ENCODE results near the gene TCL1A. TPM values are rescaled to one million over a fixed set of nuclear protein-coding genes. Genes with fewer than 3 reads are reported as not detected.

The TCL1A gene
- total RNA-seq, 1 experiment from 2014 or later = 1.1 TPM

DNA sequence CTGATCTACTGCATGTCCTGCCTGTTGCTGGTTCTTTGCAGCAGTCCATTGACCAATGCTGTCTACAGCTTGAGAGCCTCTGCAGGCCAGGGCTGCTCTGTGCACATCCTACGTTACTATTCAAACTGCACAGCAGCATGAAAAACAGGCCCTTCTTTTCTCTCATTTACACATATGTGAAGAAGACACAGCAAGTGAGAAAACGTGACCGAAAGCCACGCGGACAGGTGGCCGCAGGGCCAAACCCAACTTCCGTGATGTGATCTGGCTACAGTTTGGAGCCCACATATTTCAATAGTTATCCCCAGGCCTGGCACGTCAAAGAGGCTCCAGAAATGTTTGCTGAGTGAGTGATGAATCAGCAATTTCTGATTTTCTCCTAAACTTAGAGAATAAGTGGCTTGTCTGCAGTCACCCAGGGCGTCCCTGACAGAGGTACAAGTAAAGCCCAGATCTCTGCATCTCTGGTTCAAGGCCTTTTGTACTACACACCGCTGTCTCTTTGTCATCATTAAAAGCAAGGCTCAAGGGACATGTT, 45.6 kb downstream of the TCL1A start:
- Mint-ChIP-seq H3K4me3 (no peak overlapping the region), H3K9me3 (no peaks in the 10 kb centered on the region), H3K36me3 (no peaks in the 10 kb centered on the region), H3K27me3 (ENCODE audit: low read depth) (peaks cover 38% of the 10 kb centered on the region), H3K27ac (no peak overlapping the region), H3K4me1 (peaks cover 22% of the 10 kb centered on the region)
- ChIA-PET CTCF (interaction anchor here (1.9 to 3.4 kb wide), 3 partner anchors 13 to 102 kb away, joined by 6 to 16 read pairs (median 6); no protein-coding TSS in a partner anchor), POLR2A (no interaction called here)
- DNase-seq (ENCODE audit: low spot score) (no peak), ATAC-seq (no peak)
- TF ChIP-seq, protein P1, sequence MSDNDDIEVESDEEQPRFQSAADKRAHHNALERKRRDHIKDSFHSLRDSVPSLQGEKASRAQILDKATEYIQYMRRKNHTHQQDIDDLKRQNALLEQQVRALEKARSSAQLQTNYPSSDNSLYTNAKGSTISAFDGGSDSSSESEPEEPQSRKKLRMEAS (CRISPR knock-in tag; IDR thresholded peaks at IDR 0.05) = no peak
- TF ChIP-seq RORB (CRISPR knock-in tag; IDR thresholded peaks at IDR 0.05) = no peak
- no peak for TF ChIP-seq GTF2I (CRISPR knock-in tag; conservative IDR thresholded peaks at IDR 0.05)
- no peak for TF ChIP-seq FOXJ3 (CRISPR knock-in tag; IDR thresholded peaks at IDR 0.05; ENCODE audit: borderline replicate concordance)
- TF ChIP-seq ZNF138 (CRISPR knock-in tag; conservative IDR thresholded peaks at IDR 0.05) = no peak
- TF ChIP-seq NR3C1 (CRISPR knock-in tag; conservative IDR thresholded peaks at IDR 0.05; ENCODE audit: low read depth) = no peak
- TF ChIP-seq, protein P2, sequence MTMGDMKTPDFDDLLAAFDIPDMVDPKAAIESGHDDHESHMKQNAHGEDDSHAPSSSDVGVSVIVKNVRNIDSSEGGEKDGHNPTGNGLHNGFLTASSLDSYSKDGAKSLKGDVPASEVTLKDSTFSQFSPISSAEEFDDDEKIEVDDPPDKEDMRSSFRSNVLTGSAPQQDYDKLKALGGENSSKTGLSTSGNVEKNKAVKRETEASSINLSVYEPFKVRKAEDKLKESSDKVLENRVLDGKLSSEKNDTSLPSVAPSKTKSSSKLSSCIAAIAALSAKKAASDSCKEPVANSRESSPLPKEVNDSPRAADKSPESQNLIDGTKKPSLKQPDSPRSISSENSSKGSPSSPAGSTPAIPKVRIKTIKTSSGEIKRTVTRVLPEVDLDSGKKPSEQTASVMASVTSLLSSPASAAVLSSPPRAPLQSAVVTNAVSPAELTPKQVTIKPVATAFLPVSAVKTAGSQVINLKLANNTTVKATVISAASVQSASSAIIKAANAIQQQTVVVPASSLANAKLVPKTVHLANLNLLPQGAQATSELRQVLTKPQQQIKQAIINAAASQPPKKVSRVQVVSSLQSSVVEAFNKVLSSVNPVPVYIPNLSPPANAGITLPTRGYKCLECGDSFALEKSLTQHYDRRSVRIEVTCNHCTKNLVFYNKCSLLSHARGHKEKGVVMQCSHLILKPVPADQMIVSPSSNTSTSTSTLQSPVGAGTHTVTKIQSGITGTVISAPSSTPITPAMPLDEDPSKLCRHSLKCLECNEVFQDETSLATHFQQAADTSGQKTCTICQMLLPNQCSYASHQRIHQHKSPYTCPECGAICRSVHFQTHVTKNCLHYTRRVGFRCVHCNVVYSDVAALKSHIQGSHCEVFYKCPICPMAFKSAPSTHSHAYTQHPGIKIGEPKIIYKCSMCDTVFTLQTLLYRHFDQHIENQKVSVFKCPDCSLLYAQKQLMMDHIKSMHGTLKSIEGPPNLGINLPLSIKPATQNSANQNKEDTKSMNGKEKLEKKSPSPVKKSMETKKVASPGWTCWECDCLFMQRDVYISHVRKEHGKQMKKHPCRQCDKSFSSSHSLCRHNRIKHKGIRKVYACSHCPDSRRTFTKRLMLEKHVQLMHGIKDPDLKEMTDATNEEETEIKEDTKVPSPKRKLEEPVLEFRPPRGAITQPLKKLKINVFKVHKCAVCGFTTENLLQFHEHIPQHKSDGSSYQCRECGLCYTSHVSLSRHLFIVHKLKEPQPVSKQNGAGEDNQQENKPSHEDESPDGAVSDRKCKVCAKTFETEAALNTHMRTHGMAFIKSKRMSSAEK (CRISPR knock-in tag; IDR thresholded peaks at IDR 0.05; ENCODE audit: borderline replicate concordance) = no peak
- no peak for TF ChIP-seq TEAD4 (CRISPR knock-in tag; IDR thresholded peaks at IDR 0.05)
- TF ChIP-seq, protein P3, sequence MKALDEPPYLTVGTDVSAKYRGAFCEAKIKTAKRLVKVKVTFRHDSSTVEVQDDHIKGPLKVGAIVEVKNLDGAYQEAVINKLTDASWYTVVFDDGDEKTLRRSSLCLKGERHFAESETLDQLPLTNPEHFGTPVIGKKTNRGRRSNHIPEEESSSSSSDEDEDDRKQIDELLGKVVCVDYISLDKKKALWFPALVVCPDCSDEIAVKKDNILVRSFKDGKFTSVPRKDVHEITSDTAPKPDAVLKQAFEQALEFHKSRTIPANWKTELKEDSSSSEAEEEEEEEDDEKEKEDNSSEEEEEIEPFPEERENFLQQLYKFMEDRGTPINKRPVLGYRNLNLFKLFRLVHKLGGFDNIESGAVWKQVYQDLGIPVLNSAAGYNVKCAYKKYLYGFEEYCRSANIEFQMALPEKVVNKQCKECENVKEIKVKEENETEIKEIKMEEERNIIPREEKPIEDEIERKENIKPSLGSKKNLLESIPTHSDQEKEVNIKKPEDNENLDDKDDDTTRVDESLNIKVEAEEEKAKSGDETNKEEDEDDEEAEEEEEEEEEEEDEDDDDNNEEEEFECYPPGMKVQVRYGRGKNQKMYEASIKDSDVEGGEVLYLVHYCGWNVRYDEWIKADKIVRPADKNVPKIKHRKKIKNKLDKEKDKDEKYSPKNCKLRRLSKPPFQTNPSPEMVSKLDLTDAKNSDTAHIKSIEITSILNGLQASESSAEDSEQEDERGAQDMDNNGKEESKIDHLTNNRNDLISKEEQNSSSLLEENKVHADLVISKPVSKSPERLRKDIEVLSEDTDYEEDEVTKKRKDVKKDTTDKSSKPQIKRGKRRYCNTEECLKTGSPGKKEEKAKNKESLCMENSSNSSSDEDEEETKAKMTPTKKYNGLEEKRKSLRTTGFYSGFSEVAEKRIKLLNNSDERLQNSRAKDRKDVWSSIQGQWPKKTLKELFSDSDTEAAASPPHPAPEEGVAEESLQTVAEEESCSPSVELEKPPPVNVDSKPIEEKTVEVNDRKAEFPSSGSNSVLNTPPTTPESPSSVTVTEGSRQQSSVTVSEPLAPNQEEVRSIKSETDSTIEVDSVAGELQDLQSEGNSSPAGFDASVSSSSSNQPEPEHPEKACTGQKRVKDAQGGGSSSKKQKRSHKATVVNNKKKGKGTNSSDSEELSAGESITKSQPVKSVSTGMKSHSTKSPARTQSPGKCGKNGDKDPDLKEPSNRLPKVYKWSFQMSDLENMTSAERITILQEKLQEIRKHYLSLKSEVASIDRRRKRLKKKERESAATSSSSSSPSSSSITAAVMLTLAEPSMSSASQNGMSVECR (CRISPR knock-in tag; IDR thresholded peaks at IDR 0.05; ENCODE audit: borderline replicate concordance) = no peak
- TF ChIP-seq SMAD4 (CRISPR knock-in tag; IDR thresholded peaks at IDR 0.05) = no peak
- TF ChIP-seq TCF7 (CRISPR knock-in tag; IDR thresholded peaks at IDR 0.05; ENCODE audit: low read depth) = no peak
- TF ChIP-seq, protein P4, sequence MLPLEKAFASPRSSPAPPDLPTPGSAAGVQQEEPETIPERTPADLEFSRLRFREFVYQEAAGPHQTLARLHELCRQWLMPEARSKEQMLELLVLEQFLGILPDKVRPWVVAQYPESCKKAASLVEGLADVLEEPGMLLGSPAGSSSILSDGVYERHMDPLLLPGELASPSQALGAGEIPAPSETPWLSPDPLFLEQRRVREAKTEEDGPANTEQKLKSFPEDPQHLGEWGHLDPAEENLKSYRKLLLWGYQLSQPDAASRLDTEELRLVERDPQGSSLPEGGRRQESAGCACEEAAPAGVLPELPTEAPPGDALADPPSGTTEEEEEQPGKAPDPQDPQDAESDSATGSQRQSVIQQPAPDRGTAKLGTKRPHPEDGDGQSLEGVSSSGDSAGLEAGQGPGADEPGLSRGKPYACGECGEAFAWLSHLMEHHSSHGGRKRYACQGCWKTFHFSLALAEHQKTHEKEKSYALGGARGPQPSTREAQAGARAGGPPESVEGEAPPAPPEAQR (CRISPR knock-in tag; IDR thresholded peaks at IDR 0.05) = no peak

DNA sequence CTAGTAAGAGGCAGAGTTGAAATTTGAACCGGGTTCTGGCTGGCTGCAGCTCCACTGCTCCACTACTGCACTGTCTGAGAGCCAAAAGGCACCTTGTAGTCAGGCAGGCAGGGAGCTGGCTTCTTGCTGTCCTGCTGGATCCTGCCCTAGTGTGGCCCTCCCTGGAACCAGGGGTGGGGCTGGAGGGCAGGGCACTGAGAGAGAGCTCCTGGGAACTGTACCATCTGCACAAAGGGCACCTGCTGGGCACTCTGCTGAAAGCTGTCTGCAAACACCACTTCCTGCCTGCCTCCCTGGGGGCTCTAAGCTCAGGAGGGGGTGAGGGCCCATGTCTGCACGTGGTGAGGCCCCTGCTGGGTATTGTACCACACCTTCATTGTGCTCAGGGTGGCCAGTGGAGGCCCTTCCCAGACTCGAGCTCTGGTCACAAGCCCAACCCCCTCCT, 46.7 kb downstream of the TCL1A start:
- peak; percentile 50 for ATAC-seq
- Mint-ChIP-seq H3K4me3 (no peak overlapping the region), H3K27ac (no peak overlapping the region), H3K9me3 (no peaks in the 10 kb centered on the region), H3K4me1 (peaks cover 25% of the 10 kb centered on the region), H3K27me3 (ENCODE audit: low read depth) (peaks cover 38% of the 10 kb centered on the region), H3K36me3 (no peaks in the 10 kb centered on the region)
- POLR2A ChIA-PET = no interaction called here
- peak; percentile 24 for DNase-seq (ENCODE audit: low spot score)
- CTCF ChIA-PET = interaction anchor here (1.0 to 3.4 kb wide), 8 partner anchors 14 to 327 kb away, joined by 3 to 19 read pairs (median 6); partner anchors contain the start of gene TCL1B
- TF ChIP-seq, protein P5, sequence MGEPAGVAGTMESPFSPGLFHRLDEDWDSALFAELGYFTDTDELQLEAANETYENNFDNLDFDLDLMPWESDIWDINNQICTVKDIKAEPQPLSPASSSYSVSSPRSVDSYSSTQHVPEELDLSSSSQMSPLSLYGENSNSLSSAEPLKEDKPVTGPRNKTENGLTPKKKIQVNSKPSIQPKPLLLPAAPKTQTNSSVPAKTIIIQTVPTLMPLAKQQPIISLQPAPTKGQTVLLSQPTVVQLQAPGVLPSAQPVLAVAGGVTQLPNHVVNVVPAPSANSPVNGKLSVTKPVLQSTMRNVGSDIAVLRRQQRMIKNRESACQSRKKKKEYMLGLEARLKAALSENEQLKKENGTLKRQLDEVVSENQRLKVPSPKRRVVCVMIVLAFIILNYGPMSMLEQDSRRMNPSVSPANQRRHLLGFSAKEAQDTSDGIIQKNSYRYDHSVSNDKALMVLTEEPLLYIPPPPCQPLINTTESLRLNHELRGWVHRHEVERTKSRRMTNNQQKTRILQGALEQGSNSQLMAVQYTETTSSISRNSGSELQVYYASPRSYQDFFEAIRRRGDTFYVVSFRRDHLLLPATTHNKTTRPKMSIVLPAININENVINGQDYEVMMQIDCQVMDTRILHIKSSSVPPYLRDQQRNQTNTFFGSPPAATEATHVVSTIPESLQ (CRISPR knock-in tag; IDR thresholded peaks at IDR 0.05) = no peak
- TF ChIP-seq MXD4 (CRISPR knock-in tag; IDR thresholded peaks at IDR 0.05; ENCODE audit: borderline replicate concordance) = no peak
- no peak for TF ChIP-seq CBFB (CRISPR knock-in tag; IDR thresholded peaks at IDR 0.05; ENCODE audit: low read depth)
- TF ChIP-seq ZNF396 (CRISPR knock-in tag; IDR thresholded peaks at IDR 0.05; ENCODE audit: borderline replicate concordance) = no peak
- peak; percentile 99 for TF ChIP-seq ZNF423 (CRISPR knock-in tag; IDR thresholded peaks at IDR 0.05)
- TF ChIP-seq MYBL2 (CRISPR knock-in tag; IDR thresholded peaks at IDR 0.05) = no peak
- TF ChIP-seq, protein P6, sequence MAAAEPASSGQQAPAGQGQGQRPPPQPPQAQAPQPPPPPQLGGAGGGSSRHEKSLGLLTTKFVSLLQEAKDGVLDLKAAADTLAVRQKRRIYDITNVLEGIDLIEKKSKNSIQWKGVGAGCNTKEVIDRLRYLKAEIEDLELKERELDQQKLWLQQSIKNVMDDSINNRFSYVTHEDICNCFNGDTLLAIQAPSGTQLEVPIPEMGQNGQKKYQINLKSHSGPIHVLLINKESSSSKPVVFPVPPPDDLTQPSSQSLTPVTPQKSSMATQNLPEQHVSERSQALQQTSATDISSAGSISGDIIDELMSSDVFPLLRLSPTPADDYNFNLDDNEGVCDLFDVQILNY (CRISPR knock-in tag; IDR thresholded peaks at IDR 0.05) = no peak
- peak; percentile 62; the same call in 1 of the 2 replicates for TF ChIP-seq TEAD1 (CRISPR knock-in tag; IDR thresholded peaks at IDR 0.05)
- TF ChIP-seq, protein P7, sequence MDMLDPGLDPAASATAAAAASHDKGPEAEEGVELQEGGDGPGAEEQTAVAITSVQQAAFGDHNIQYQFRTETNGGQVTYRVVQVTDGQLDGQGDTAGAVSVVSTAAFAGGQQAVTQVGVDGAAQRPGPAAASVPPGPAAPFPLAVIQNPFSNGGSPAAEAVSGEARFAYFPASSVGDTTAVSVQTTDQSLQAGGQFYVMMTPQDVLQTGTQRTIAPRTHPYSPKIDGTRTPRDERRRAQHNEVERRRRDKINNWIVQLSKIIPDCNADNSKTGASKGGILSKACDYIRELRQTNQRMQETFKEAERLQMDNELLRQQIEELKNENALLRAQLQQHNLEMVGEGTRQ (CRISPR knock-in tag; IDR thresholded peaks at IDR 0.05) = 0 out of 2 replicates have a peak, but pooled peaks have one; percentile 21

Data from WTC11 (cell line).